HG03521 (cell line): ENCODE data around the gene PSMD13.

Source experiments
- ATAC-seq: cut with Tn5 transposase; IDR thresholded peaks from one replicate; pipeline ENCODE4 v1.9.1; 2021; ENCODE audit warnings: mild to moderate bottlenecking, moderate library complexity; ENCODE audit not compliant: unreplicated experiment

Gene PSMD13

GRCh38 chr11:270451-271318 lies 33.9 kb downstream of the PSMD13 start:
- no peak for ATAC-seq

GRCh38 chr11:271319-271715 lies 34.5 kb downstream of the PSMD13 start:
- no peak for ATAC-seq

- ATAC-seq, result no peak
These were observed 35.6 kb downstream of the PSMD13 start for GRCh38 chr11:272195-272930.

GRCh38 chr11:272931-273198 lies 36.1 kb downstream of the PSMD13 start:
- ATAC-seq, result no peak

GRCh38 chr11:276219-276618 lies 39.4 kb downstream of the PSMD13 start:
- ATAC-seq, result no peak

- no peak for ATAC-seq
These were observed 41.5 kb downstream of the PSMD13 start, which contains the start of gene NLRP6 for GRCh38 chr11:278001-278951. TSS of gene NLRP6 (plus strand) at chr11:278407. CDS start at chr11:278570, 163 bp downstream.

- no peak for ATAC-seq
These were observed 42.5 kb downstream of the PSMD13 start for GRCh38 chr11:279040-279965.

GRCh38 chr11:279966-280705 lies 43.4 kb downstream of the PSMD13 start:
- no peak for ATAC-seq

GRCh38 chr11:280706-281485 lies 44.1 kb downstream of the PSMD13 start:
- no peak for ATAC-seq

- no peak for ATAC-seq
These were observed 44.8 kb downstream of the PSMD13 start for GRCh38 chr11:281486-282161.

GRCh38 chr11:282171-282570 lies 45.4 kb downstream of the PSMD13 start:
- ATAC-seq, result no peak

GRCh38 chr11:282630-283360 lies 46.0 kb downstream of the PSMD13 start:
- no peak for ATAC-seq

GRCh38 chr11:283405-284104 lies 46.8 kb downstream of the PSMD13 start:
- no peak for ATAC-seq

GRCh38 chr11:284105-285020 lies 47.6 kb downstream of the PSMD13 start:
- no peak for ATAC-seq

- ATAC-seq, result no peak
These were observed 48.5 kb downstream of the PSMD13 start for GRCh38 chr11:285021-285893.
